ENCODE measurements around the gene CD320.

Gene CD320

GRCh38 chr19:8324186-8325050 lies 16.3 kb upstream of the CD320 start:
- Histone ChIP-seq H3K9me3 (no peaks in the 10 kb centered on the region), H3K4me3 (ENCODE audit: low read depth in 1 of 2, low read length in 1 of 2) (no peak overlapping the region), H3K27ac (no peak overlapping the region), H3K27me3 (peaks cover 25% of the 10 kb centered on the region), H3K36me3 (peaks cover 12% of the 10 kb centered on the region), H3K4me1 (ENCODE audit: control insufficient read depth in 1 of 2, insufficient read depth in 1 of 2, low read depth in 1 of 2, low read length in 1 of 2) (peaks cover 19 to 24% of the 10 kb centered on the region in 2 experiments)
- TF ChIP-seq CTCF (IDR thresholded peaks at IDR 0.05) = no peak

- Histone ChIP-seq H3K27ac (no peak overlapping the region), H3K36me3 (peaks cover 12% of the 10 kb centered on the region), H3K27me3 (peaks cover 22% of the 10 kb centered on the region), H3K9me3 (no peaks in the 10 kb centered on the region), H3K4me1 (ENCODE audit: control insufficient read depth in 1 of 2, insufficient read depth in 1 of 2, low read depth in 1 of 2, low read length in 1 of 2) (peaks cover 19 to 24% of the 10 kb centered on the region in 2 experiments), H3K4me3 (ENCODE audit: low read depth in 1 of 2, low read length in 1 of 2) (no peak overlapping the region)
- TF ChIP-seq CTCF (IDR thresholded peaks at IDR 0.05) = no peak
Observed at GRCh38 chr19:8323781-8324185, 15.6 kb upstream of the CD320 start.

GRCh38 chr19:8322638-8322997 lies 14.5 kb upstream of the CD320 start:
- Histone ChIP-seq H3K4me3 (ENCODE audit: low read depth in 1 of 2, low read length in 1 of 2) (no peak overlapping the region), H3K27ac (no peak overlapping the region), H3K4me1 (ENCODE audit: control insufficient read depth in 1 of 2, insufficient read depth in 1 of 2, low read depth in 1 of 2, low read length in 1 of 2) (peaks cover 19 to 24% of the 10 kb centered on the region in 2 experiments)

GRCh38 chr19:8321986-8322637 lies 14.0 kb upstream of the CD320 start:
- Histone ChIP-seq H3K27me3 (peaks cover 13% of the 10 kb centered on the region), H3K9me3 (no peaks in the 10 kb centered on the region), H3K36me3 (peaks cover 12% of the 10 kb centered on the region), H3K27ac (peak overlapping the region; percentile 79), H3K4me1 (ENCODE audit: control insufficient read depth in 1 of 2, insufficient read depth in 1 of 2, low read depth in 1 of 2, low read length in 1 of 2) (peaks cover 19 to 24% of the 10 kb centered on the region in 2 experiments), H3K4me3 (ENCODE audit: low read depth in 1 of 2, low read length in 1 of 2) (peak overlapping the region; percentile 91)
- TF ChIP-seq CTCF (IDR thresholded peaks at IDR 0.05) = no peak

More at GRCh38 chr19:8322638-8322997, 14.5 kb upstream of the CD320 start:
- TF ChIP-seq CTCF (IDR thresholded peaks at IDR 0.05) = no peak
- Histone ChIP-seq H3K27me3 (peaks cover 18% of the 10 kb centered on the region), H3K9me3 (no peaks in the 10 kb centered on the region), H3K36me3 (peaks cover 12% of the 10 kb centered on the region)

GRCh38 chr19:8321067-8321985 lies 13.2 kb upstream of the CD320 start, which contains the start of the genes NDUFA7 and RPS28:
TSS of gene NDUFA7 (minus strand) at chr19:8321375. CDS start at chr19:8321358, 17 bp downstream.
TSS of gene RPS28 (plus strand) at chr19:8321496. CDS start at chr19:8321531, 35 bp downstream.
- peaks cover 18% of the 10 kb centered on the region for H3K36me3 ChIP-seq
- H3K27me3 ChIP-seq = peaks cover 7% of the 10 kb centered on the region
- peak; percentile 66 for TF ChIP-seq CTCF (IDR thresholded peaks at IDR 0.05)
- no peaks in the 10 kb centered on the region for H3K9me3 ChIP-seq
- H3K4me1 ChIP-seq (ENCODE audit: control insufficient read depth in 1 of 2, insufficient read depth in 1 of 2, low read depth in 1 of 2, low read length in 1 of 2) = peaks cover 19 to 24% of the 10 kb centered on the region in 2 experiments
- H3K27ac ChIP-seq = peak within 1 kb of the TSS; percentile 79
- peak within 1 kb of the TSS; percentile 91 for H3K4me3 ChIP-seq (ENCODE audit: low read depth in 1 of 2, low read length in 1 of 2)
